Measurements from ENCODE around the gene MRPS18A. TPM values are rescaled to one million over a fixed set of nuclear protein-coding genes. Genes with fewer than 3 reads are reported as not detected.

MRPS18A gene
- total and polyA plus RNA-seq, 2 of the 8 experiments (the other 6 are each of a cell fraction or from before 2014, with no cell fraction given) = 48.3 to 121 TPM

DNA sequence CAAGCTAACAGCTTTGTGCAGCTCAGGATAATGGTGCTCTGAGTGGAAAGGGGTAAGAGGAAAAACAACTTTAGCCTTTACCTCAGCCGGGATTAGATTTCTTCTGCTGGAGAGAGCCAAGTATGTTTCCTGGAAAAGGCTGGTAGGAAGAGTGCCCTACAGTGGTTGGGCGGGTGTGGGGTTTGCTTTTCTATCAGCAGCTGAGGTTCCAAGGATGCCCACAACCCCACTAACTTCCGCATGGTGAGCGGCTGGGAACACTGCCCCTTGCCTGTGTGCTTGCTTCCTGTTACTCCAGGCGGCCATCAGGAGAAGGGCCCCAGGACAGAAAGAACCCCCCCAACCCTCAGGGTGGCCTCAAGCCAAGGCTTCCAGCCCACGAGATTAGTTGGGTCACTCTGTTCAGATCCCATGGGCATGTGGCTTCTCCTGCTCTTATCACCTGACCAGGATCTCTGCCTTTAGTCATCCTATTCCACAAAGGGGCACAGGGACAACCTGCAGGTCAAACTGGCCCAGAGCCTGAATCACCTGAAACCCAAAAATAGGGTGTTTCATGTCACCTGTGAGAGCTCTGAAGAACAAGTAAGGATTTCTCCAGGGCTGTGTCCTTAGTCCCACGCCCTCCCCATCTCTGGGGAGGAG lies 10.5 kb downstream of the MRPS18A start:
- no peak overlapping the region for H4K8ac ChIP-seq (ENCODE audit: extremely low read depth, insufficient read depth, low read length)
- no peak overlapping the region for H3K14ac ChIP-seq (ENCODE audit: insufficient read length)
- peaks cover 0 to 12% of the 10 kb centered on the region in 2 experiments; a peak in 2 of 4 replicates for H3K79me2 ChIP-seq (ENCODE audit: control insufficient read depth in 1 of 2, insufficient read depth in 2 of 2, low read length in 2 of 2)
- no peak overlapping the region for H3K27ac ChIP-seq (ENCODE audit: low read depth, low read length)
- no peaks in the 10 kb centered on the region for H3K27me3 ChIP-seq (replicated peaks in 1 of 4; ENCODE audit: control insufficient read depth in 3 of 4, extremely low read depth in 1 of 4, insufficient read depth in 3 of 4, low read length in 3 of 4)
- peaks cover 2 to 12% of the 10 kb centered on the region in 2 experiments for H4K20me1 ChIP-seq (replicated peaks in 1 of 2; ENCODE audit: control insufficient read depth in 1 of 2, insufficient read depth in 2 of 2, low read length in 2 of 2)
- H3K9me3 ChIP-seq (ENCODE audit: insufficient read depth in 2 of 2, low read depth in 1 of 2, low read length in 1 of 2) = no peaks in the 10 kb centered on the region
- H3K79me1 ChIP-seq (ENCODE audit: low read depth, low read length) = peaks cover 7% of the 10 kb centered on the region
- no peak overlapping the region for H2BK120ac ChIP-seq (replicated peaks; ENCODE audit: low read depth, low read length)
- H3K4me1 ChIP-seq (replicated peaks in 1 of 4; ENCODE audit: control insufficient read depth in 3 of 4, insufficient read depth in 4 of 4, low read length in 3 of 4) = no peaks in the 10 kb centered on the region
- ChIA-PET CTCF (ENCODE audit: partially characterized antibody) (interaction anchor here (1.1 to 5.2 kb wide), 4 partner anchors 9 to 402 kb away, joined by 3 to 58 read pairs (median 6); no protein-coding TSS in a partner anchor), POLR2A (ENCODE audit: partially characterized antibody) (interaction anchor here (1.7 to 2.5 kb wide), 3 partner anchors 8 to 12 kb away, joined by 7 to 10 read pairs (median 7); no protein-coding TSS in a partner anchor)
- DNase-seq (ENCODE audit: low read depth in 1 of 2, low spot score in 2 of 2) (no peak), FAIRE-seq (no peak)
- no peak overlapping the region for H3K9ac ChIP-seq (replicated peaks in 1 of 4; ENCODE audit: extremely low read depth in 1 of 4, low read depth in 3 of 4, low read length in 3 of 4)
- no peak overlapping the region for H2AK5ac ChIP-seq (ENCODE audit: low read depth, low read length)
- H3K18ac ChIP-seq (ENCODE audit: extremely low read depth, low read length) = no peak overlapping the region
- no peak overlapping the region for H3K4me3 ChIP-seq (ENCODE audit: extremely low read depth in 1 of 4, insufficient read depth in 2 of 4, low read depth in 3 of 4, low read length in 4 of 4)
- H4K5ac ChIP-seq (ENCODE audit: insufficient read length, low read depth, low read length) = no peak overlapping the region
- H3K23me2 ChIP-seq (ENCODE audit: low read depth, low read length) = no peaks in the 10 kb centered on the region
- H3K23ac ChIP-seq (ENCODE audit: insufficient read length) = no peak overlapping the region
- H3K56ac ChIP-seq (replicated peaks; ENCODE audit: insufficient read length, low read depth, low read length) = no peak overlapping the region
- H2AFZ ChIP-seq (ENCODE audit: low read length) = no peak overlapping the region
- no peak overlapping the region for H3K4ac ChIP-seq (replicated peaks; ENCODE audit: insufficient read length, low read depth, low read length)
- no peak overlapping the region for H2BK12ac ChIP-seq (ENCODE audit: low read depth, low read length)
- WGBS, 2 experiments (ENCODE audit: extremely low coverage in 1 of 2, insufficient coverage in 1 of 2, insufficient read length in 1 of 2, insufficient replicate concordance in 2 of 2, low coverage in 1 of 2, low lambda C conversion rate in 2 of 2, missing lambda C conversion rate in 1 of 2) = 92% methylated on average over 7 of the region's 7 CpGs; no CpG with 5 or more reads in 1 of the 2 experiments
- no peak overlapping the region for H2BK5ac ChIP-seq (ENCODE audit: low read depth, low read length)
- no peak overlapping the region for H4K91ac ChIP-seq (replicated peaks; ENCODE audit: insufficient read length, low read length)
- no peak overlapping the region for H2BK20ac ChIP-seq (ENCODE audit: low read length)
- H3K4me2 ChIP-seq (ENCODE audit: insufficient read depth in 1 of 2, low read depth in 2 of 2, low read length in 2 of 2) = no peak overlapping the region
- no peak overlapping the region for H2BK15ac ChIP-seq (ENCODE audit: low read length)
- H3K36me3 ChIP-seq (ENCODE audit: control insufficient read depth in 2 of 4, insufficient read depth in 4 of 4, low read length in 3 of 4) = peaks cover 31 to 67% (median 47%) of the 10 kb centered on the region in 4 experiments
- no peak for TF ChIP-seq HDAC6 (IDR thresholded peaks at IDR 0.05; ENCODE audit: low read depth, low read length)
- no peak for TF ChIP-seq JUND (IDR thresholded peaks at IDR 0.05; ENCODE audit: low read length)
- TF ChIP-seq SP2 (IDR thresholded peaks at IDR 0.05; ENCODE audit: low read length) = no peak
- TF ChIP-seq POU5F1 (IDR thresholded peaks at IDR 0.05; ENCODE audit: low read depth, low read length) = no peak
- no peak for TF ChIP-seq ASH2L (IDR thresholded peaks at IDR 0.05; ENCODE audit: low read length)
- no peak for TF ChIP-seq NANOG (IDR thresholded peaks at IDR 0.05; ENCODE audit: insufficient read depth, low read depth, low read length, poor library complexity, severe bottlenecking)
- no peak for TF ChIP-seq SP1 (IDR thresholded peaks at IDR 0.05; ENCODE audit: low read depth, low read length)
- no peak for TF ChIP-seq EP300 (IDR thresholded peaks at IDR 0.05; ENCODE audit: borderline replicate concordance in 1 of 2, low read depth in 2 of 2, low read length in 2 of 2)
- no peak for TF ChIP-seq CBX5 (IDR thresholded peaks at IDR 0.05; ENCODE audit: low read depth, low read length)
- no peak for TF ChIP-seq EZH2 (IDR thresholded peaks at IDR 0.05; ENCODE audit: low read depth, low read length, severe bottlenecking)
- no peak for TF ChIP-seq TEAD4 (IDR thresholded peaks at IDR 0.05; ENCODE audit: low read depth, low read length)
- TF ChIP-seq KDM1A (IDR thresholded peaks at IDR 0.05; ENCODE audit: borderline replicate concordance, low read length) = no peak

Data from H1 (cell line).